ENCODE results near the gene RHOJ. TPM values are rescaled to one million over a fixed set of nuclear protein-coding genes. Genes with fewer than 3 reads are reported as not detected.

RHOJ gene
- total and polyA plus RNA-seq, 4 donors, result 1.0 to 1.7 (median 1.2) TPM

DNA sequence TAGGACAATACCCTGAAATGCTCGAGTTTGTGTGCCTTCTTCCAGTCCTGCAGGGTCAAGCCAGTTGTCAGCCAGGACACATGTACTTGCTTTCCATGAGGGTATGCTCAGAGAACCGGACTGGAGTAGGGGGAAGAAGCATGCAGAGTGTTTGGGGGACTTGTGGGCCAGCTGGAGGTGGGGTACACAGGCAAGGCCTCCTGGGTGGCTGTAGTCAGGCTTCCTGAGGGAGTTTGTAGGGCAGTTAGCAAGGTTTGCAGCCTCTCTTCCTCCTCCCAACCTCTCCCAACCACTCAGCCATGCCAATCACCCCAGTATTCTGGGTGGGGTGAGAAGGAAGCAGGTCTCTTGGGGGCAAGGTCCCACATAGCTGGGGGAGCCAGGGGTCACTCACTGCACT, 47.0 kb upstream of the RHOJ start:
- H3K9ac ChIP-seq (ENCODE audit: low read depth in 1 of 2, low read length in 2 of 2), result no peak overlapping the region
- H3K9me3 ChIP-seq (ENCODE audit: control insufficient read depth in 4 of 4, low read length in 3 of 4), result peaks cover 0 to 4% (median 0%) of the 10 kb centered on the region in 4 donors
- H3K36me3 ChIP-seq (ENCODE audit: control insufficient read depth in 4 of 4, insufficient read depth in 3 of 4, low read depth in 1 of 4, low read length in 3 of 4), result no peaks in the 10 kb centered on the region
- no peaks in the 10 kb centered on the region for H3K4me1 ChIP-seq (ENCODE audit: control insufficient read depth in 4 of 4, insufficient read depth in 4 of 4, low read length in 3 of 4)
- WGBS, result 42% methylated on average over 2 of the region's 2 CpGs
- no peak for DNase-seq (ENCODE audit: low spot score)
- H3K27ac ChIP-seq (ENCODE audit: low read depth in 1 of 2, low read length in 2 of 2), result no peak overlapping the region
- no peak for TF ChIP-seq GABPA (IDR thresholded peaks at IDR 0.05 in 1 of 2, conservative IDR thresholded peaks at IDR 0.05 in 1 of 2)
- no peak for TF ChIP-seq FOXA2 (IDR thresholded peaks at IDR 0.05)
- no peak for TF ChIP-seq JUND (IDR thresholded peaks at IDR 0.05)
- no peak for TF ChIP-seq YY1 (IDR thresholded peaks at IDR 0.05)
- TF ChIP-seq, protein P1, sequence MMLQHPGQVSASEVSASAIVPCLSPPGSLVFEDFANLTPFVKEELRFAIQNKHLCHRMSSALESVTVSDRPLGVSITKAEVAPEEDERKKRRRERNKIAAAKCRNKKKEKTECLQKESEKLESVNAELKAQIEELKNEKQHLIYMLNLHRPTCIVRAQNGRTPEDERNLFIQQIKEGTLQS (IDR thresholded peaks at IDR 0.05), result no peak
- TF ChIP-seq TAF1 (conservative IDR thresholded peaks at IDR 0.05), result no peak
- TF ChIP-seq, protein P2, sequence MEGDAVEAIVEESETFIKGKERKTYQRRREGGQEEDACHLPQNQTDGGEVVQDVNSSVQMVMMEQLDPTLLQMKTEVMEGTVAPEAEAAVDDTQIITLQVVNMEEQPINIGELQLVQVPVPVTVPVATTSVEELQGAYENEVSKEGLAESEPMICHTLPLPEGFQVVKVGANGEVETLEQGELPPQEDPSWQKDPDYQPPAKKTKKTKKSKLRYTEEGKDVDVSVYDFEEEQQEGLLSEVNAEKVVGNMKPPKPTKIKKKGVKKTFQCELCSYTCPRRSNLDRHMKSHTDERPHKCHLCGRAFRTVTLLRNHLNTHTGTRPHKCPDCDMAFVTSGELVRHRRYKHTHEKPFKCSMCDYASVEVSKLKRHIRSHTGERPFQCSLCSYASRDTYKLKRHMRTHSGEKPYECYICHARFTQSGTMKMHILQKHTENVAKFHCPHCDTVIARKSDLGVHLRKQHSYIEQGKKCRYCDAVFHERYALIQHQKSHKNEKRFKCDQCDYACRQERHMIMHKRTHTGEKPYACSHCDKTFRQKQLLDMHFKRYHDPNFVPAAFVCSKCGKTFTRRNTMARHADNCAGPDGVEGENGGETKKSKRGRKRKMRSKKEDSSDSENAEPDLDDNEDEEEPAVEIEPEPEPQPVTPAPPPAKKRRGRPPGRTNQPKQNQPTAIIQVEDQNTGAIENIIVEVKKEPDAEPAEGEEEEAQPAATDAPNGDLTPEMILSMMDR (IDR thresholded peaks at IDR 0.05; ENCODE audit: low read depth, low read length, missing input control), result no peak
- TF ChIP-seq HNF4A (conservative IDR thresholded peaks at IDR 0.05), result no peak
- no peak for TF ChIP-seq RXRA (IDR thresholded peaks at IDR 0.05)
- TF ChIP-seq, protein P3, sequence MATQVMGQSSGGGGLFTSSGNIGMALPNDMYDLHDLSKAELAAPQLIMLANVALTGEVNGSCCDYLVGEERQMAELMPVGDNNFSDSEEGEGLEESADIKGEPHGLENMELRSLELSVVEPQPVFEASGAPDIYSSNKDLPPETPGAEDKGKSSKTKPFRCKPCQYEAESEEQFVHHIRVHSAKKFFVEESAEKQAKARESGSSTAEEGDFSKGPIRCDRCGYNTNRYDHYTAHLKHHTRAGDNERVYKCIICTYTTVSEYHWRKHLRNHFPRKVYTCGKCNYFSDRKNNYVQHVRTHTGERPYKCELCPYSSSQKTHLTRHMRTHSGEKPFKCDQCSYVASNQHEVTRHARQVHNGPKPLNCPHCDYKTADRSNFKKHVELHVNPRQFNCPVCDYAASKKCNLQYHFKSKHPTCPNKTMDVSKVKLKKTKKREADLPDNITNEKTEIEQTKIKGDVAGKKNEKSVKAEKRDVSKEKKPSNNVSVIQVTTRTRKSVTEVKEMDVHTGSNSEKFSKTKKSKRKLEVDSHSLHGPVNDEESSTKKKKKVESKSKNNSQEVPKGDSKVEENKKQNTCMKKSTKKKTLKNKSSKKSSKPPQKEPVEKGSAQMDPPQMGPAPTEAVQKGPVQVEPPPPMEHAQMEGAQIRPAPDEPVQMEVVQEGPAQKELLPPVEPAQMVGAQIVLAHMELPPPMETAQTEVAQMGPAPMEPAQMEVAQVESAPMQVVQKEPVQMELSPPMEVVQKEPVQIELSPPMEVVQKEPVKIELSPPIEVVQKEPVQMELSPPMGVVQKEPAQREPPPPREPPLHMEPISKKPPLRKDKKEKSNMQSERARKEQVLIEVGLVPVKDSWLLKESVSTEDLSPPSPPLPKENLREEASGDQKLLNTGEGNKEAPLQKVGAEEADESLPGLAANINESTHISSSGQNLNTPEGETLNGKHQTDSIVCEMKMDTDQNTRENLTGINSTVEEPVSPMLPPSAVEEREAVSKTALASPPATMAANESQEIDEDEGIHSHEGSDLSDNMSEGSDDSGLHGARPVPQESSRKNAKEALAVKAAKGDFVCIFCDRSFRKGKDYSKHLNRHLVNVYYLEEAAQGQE (IDR thresholded peaks at IDR 0.05), result no peak
- TF ChIP-seq, protein P4, sequence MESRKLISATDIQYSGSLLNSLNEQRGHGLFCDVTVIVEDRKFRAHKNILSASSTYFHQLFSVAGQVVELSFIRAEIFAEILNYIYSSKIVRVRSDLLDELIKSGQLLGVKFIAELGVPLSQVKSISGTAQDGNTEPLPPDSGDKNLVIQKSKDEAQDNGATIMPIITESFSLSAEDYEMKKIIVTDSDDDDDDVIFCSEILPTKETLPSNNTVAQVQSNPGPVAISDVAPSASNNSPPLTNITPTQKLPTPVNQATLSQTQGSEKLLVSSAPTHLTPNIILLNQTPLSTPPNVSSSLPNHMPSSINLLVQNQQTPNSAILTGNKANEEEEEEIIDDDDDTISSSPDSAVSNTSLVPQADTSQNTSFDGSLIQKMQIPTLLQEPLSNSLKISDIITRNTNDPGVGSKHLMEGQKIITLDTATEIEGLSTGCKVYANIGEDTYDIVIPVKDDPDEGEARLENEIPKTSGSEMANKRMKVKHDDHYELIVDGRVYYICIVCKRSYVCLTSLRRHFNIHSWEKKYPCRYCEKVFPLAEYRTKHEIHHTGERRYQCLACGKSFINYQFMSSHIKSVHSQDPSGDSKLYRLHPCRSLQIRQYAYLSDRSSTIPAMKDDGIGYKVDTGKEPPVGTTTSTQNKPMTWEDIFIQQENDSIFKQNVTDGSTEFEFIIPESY (IDR thresholded peaks at IDR 0.05), result no peak
- TF ChIP-seq HNF4G (IDR thresholded peaks at IDR 0.05), result no peak
- TF ChIP-seq EGR1 (IDR thresholded peaks at IDR 0.05; ENCODE audit: low read depth in 2 of 2), result no peak
- TF ChIP-seq RAD21 (IDR thresholded peaks at IDR 0.05), result no peak
- TF ChIP-seq, protein P5, sequence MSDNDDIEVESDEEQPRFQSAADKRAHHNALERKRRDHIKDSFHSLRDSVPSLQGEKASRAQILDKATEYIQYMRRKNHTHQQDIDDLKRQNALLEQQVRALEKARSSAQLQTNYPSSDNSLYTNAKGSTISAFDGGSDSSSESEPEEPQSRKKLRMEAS (IDR thresholded peaks at IDR 0.05), result no peak
- no peak for TF ChIP-seq NR2F2 (IDR thresholded peaks at IDR 0.05)
- TF ChIP-seq SP1 (IDR thresholded peaks at IDR 0.05), result no peak
- TF ChIP-seq FOXA1 (IDR thresholded peaks at IDR 0.05), result no peak
- H3K27me3 ChIP-seq (ENCODE audit: control insufficient read depth in 4 of 4, insufficient read depth in 4 of 4, low read length in 3 of 4), result no peaks in the 10 kb centered on the region
- no peak overlapping the region for H3K4me3 ChIP-seq (ENCODE audit: low read depth in 1 of 3, low read length in 3 of 3)

Data from liver (tissue), 9 donors.